Activated T-cell treated with anti-CD3 and anti-CD28 coated beads for 48 hours (primary cell): ENCODE results near the gene ATP2C1.
A peak's percentile ranks its signal among the peaks of the same experiment; 100 is the strongest.

Experiments used
- DNase-seq: peaks from one replicate; pipeline ENCODE4 v3.0.0-alpha.2; 2020; ENCODE audit warnings: low read depth

The ATP2C1 gene

DNA sequence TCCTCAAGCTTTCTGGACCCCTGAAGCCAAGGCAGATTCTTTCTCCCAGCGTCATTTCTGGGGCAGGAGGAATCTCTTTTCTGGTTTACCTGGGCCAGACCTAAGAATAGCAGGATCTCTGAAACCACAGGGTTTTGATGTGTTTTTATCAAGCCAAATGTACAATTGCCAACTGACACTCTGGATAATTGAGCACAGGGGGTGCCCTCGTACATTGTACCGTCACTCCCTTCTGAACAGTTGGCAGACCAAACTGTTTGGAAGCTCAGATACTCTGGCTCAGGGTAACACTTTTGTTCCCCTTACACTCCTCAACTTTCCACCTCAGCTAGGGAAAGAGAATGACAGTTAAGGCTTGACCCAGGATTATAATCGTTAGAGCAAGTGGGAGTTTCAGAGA lies 82.8 kb downstream of the ATP2C1 start:
- DNase-seq: no peak

DNA sequence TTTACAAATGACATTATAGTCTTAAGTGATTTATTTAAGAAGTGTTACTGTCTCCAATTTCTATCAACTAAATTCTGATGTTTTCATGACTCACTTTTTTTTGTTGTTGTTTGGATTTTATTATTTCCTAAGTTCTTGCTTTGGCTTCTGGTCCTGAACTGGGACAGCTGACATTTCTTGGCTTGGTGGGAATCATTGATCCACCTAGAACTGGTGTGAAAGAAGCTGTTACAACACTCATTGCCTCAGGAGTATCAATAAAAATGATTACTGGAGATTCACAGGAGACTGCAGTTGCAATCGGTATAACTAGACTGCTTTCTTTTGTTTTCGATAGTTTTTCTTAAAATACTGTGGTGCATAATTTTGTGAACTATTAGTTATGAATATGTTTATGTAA lies 85.2 kb downstream of the ATP2C1 start:
- DNase-seq: no peak

DNA sequence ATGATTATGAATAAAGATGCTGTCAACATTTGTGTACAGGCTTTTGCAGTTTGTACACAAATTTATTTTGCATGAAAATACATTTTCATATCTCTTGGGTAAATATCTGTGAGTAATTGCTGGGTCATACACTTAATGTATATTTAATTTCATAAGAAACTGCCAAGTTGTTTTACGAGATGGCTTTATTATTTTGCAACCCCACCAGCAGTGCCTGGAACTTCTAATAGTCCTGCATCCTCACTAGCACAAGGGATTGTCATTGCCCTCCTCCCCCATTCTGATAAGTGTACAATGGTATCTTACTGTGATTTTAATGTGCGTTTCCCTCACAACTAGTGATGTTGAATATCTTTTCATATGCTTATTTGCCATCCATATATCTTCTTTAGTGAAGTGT lies 87.6 kb downstream of the ATP2C1 start:
- no peak for DNase-seq

DNA sequence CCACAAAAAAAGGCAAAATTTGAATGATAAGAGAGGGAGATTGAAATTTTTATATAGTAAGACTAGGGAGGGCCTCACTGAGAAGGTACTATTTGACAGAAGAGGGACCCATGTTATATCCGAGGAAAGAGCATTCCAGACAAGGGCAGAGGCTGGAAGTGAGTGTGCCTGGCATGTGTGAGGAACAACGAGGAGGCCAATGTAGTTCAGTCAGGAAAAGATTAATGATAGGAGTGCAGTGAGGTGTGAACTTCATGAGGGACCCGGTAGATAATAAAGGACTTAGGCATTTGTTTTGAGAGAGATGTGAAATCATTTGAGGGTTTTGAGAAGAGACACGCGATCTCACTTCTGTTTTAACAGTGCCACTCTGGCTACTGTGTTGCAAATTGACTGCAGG lies 96.4 kb downstream of the ATP2C1 start:
- DNase-seq: no peak

DNA sequence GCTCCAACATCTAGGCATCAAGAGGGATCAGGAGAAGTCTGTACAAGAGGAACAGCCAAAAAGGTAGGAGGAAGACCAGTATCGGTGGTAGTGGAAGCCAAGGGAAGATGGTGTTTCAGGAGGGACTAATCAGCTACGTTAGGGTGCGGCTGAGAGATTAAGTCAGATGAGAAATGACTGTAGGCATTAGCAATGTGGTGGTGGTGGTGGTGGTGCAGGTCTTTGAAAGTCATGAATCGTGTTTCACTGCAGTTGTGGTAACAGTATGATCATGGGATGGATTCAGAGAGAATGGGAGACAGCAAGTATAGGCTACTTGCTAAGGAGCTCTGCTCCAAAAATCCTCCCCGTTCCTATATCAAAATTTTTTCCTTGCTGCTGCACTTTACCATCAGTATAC lies 97.2 kb downstream of the ATP2C1 start:
- no peak for DNase-seq

DNA sequence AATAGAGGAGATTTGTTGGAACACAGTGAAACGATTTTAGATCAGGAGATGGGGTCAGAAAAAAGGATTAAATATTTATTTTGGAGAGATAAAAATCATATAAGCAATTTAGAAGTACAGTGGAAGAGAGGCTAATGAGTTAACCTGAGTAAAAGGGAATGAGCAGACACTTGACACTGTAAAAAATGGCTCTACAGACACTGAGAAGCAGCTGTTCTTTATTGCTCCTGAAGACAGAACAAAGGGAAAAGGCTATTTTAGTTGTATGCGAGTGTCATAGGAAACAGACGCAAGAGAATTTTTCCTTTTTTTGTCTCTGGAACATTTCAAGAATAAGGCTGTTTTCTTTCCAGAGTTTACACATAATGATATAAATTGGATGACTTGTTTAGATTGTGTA lies 98.5 kb downstream of the ATP2C1 start:
- DNase-seq: no peak

DNA sequence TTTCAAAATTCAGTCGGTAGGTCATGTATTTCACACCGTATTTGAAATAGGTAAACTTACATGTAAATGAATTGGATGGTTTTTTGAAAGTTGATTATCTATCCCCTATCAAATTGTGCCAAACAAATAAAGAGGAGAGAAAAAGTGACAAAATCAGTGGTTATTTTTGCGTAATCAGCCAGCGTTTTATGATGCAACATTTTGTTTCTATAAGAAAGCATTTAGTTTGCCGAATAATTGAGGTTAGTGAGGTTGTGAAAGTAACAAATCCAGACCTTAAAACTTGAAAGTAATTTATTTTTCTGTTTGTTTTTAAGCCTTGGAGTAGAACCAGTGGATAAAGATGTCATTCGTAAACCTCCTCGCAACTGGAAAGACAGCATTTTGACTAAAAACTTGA lies 103.4 kb downstream of the ATP2C1 start:
- DNase-seq: no peak

DNA sequence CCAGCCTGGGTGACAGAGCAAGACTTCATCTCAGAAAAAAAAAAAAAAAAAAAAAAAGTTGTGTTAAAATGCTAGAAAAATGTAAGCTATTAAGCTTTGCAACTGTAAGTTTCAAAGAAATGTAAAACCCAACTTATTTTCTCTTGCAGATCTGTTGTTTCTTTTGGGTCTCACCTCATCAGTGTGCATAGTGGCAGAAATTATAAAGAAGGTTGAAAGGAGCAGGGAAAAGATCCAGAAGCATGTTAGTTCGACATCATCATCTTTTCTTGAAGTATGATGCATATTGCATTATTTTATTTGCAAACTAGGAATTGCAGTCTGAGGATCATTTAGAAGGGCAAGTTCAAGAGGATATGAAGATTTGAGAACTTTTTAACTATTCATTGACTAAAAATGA lies 107.2 kb downstream of the ATP2C1 start:
- no peak for DNase-seq

DNA sequence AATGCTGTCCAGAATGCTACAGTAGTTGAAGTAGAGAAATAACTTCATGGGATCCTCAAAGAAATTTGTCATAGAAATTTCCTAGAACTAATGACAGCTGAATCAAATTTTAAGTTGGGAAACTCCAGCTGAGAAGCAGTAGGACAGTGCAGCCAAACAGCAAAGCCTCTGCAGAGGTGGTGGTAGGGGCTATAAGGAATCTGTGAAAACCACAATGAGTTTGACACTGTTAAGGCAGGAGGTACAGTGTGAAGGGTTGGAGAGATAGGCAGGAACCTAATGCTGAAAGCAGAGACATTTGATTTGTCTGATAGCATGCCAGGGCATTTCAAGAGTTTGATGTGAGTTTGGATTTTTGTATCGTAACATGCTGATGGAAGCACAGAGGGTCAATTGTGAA lies 110.7 kb downstream of the ATP2C1 start:
- DNase-seq: no peak

DNA sequence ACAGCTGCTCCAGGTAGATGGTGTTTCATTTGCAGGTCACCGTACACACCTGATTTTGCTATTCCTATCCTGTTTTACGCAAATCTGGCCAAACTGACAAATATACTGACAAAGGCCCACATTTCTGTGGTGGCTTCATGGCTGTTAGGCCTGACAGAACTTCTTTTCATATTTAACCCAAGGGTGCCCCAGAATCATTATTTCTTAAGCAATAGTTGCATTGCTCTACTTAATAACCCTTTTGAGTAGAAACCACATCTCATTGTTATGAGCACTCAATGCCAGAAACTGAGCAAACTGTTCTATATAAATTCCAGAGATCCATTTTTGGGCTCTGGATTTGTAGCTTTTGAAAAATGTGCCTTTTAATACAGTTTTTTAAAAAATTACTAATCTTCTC lies 113.4 kb downstream of the ATP2C1 start:
- DNase-seq: no peak

DNA sequence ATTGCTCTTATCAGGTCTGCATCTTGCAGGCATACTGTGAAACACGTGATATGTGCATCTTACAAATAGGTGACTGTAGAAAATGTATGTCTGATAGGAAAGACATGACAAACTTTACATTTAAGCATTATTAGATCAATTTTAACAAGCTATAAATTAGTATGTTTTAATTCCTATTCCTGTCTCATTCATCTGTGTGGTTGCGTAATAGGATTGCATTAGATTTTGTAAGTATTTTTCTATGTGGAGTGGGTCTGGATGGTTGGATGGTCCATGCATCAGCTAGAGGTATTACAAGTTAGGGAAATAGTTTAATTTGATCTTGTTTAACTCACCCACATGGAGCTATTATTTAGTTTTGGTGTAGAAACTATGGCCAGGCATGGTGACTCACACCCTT lies 113.9 kb downstream of the ATP2C1 start:
- no peak for DNase-seq

DNA sequence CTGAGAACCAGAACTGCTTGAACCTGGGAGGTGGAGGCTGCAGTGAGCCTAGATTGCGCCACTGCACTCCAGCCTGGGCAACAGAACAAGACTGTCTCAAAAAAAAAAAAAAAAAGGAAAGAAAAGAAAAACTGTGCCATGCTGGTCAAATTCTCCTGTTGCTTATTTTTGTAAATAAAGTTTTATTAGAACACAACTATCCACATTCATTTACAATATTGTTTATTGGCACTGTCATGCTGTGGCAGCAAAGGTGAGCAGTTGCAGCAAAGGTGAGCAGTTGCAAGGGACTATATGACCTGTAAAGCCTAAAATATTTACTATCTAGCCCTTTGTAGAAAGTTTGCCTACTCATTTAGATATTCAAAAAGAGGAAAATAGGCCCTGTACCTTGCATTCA lies 114.4 kb downstream of the ATP2C1 start:
- DNase-seq: no peak

DNA sequence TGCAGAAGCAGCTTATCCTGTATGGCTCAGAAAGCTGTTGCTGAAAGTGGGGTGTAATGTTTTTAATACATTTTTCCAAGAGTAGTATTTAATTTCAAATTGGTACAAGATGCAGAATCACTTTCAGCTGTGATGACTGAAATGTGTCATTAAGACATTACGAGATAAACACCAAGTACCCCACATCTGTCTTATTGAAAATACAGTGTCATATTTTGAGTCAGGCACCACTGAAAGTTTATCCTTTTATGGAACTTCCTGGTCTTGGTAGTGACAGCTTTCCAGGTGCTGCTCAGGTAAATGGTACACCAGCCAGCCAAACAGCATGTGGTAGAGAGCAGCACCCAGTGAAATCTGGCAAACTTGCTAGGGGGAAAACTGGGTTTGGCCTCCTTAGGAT lies 115.8 kb downstream of the ATP2C1 start:
- DNase-seq: no peak

DNA sequence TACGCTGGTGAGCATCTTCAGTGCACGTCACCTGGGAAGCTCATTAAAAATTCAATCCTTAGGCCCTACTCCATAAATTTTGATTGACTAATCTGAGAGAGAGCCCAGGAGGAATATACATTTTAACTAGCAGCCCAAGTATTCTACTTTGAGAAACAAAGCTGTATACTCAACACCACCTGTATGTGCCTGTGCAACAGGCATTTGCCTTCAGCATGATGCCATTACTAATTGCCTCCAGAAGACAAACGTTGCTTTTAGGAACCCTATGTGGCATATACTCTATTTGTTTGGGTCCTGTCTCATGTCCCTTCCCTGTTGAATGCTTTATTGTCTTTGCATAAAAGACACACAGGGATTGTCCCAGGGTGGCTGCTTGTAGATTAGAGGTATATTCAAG lies 125.1 kb downstream of the ATP2C1 start:
- DNase-seq: no peak

DNA sequence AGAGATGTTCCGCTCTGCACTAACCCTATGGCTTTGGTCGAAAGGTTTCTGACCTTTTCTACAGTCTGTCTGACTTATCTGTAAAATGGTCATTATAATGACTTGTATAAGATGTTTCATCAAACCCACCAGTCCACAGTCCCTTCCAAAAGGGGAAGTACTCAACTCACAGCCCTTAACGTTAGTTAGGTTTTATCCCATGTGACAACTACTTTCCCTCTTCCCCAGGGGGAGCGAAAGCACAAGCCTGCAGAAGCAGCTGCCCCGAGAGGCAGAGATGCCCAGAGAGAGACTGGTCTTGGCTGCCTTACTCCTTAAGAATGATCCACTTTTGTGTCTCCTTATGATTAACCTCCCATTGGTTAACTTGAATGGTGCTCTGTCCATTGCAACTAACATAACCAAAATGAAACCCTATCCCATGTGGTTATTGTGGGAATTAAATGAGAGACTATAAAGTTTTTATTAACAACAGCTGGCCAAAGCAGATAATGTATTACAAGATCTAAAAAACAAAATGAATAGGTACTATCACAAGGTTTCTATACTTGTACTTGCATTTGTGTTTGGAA lies 126.3 kb downstream of the ATP2C1 start:
- DNase-seq: no peak

DNA sequence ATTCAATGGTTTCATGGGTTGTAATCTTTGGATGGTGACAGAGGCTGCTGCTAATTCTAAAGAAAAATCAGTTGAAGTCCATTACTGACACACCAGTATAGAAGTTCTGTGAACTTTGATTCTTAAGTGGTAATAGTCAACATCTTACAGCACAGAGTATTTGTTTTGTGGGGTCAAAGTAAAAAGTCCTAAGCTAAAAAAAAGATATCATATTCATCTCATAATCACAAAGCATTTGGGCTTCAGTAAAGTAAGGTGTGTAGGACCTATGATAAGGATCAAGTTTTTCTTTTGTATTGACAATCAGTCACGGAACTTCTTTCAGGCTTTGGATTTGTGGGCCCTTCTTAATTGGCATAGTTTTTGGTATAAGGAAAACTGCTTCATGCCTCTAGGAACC lies 131.7 kb downstream of the ATP2C1 start:
- no peak for DNase-seq

DNA sequence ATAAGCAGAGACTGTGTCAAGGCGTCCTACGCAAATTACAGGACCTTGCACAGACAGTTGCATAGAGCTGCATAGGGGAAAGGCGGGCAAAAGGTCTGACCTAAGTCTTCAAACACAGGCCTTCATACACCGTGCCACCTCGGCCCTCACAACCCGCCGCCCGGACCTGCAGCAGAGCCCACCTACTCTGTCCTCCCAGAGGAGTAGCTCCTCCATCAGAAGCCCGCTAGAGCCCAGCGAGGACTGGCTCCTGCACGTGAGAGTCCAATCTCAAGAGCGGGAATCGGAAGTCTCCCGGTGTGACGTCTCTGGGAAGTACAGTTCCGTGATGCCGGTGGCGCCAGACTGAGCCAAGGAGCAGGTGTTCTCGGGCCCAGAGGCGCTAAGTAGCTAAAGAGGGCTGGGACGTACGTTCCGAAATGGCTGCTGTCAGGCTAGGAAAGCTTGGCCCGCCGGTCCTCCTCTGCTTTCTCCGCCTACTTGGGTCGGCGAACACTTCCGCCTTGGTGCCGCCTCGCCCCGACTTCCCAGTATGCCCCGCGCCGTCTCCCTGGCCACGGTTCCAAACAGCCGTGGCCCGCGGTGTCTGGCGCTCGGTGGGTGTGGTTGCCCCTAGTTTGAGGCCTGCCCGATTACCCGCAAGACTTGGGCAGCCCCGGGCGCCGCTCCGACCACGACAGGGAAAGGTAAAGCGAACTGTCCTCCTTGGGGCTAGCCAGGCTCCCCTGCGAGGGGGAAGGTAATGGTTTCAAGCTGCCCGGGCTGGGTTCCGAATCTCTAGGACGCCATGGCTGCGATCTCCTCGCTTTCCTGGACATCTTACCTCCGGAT lies 132.7 kb downstream of the ATP2C1 start, which contains the start of the genes ASTE1 and NEK11:
TSS of gene ASTE1 (minus strand) at position 505 of the 831 bp plus-strand sequence. CDS start 1,519 bp downstream, outside the sequence.
TSS of gene NEK11 (plus strand) at position 557 of the 831 bp plus-strand sequence. CDS start 2,832 bp downstream, outside the sequence.
- DNase-seq: peak; percentile 83

DNA sequence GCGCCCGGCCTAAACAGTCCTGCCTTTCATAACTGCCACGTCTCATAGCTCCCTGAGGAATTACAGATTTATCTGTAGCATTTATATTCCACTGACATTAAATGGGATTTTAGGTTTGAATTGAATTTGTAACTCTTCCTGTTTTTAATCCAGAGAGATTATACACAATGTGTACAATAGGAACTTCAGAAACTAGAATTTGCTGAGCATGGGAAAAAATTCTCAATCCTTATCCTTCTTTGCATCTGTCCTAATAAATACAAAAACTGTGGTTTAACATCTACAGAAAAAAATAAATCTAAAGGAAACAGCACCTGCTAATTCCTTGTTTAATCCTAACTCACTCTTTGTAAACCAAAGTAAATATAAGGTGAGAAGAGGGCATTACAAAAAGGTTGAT lies 135.0 kb downstream of the ATP2C1 start:
- DNase-seq: no peak

DNA sequence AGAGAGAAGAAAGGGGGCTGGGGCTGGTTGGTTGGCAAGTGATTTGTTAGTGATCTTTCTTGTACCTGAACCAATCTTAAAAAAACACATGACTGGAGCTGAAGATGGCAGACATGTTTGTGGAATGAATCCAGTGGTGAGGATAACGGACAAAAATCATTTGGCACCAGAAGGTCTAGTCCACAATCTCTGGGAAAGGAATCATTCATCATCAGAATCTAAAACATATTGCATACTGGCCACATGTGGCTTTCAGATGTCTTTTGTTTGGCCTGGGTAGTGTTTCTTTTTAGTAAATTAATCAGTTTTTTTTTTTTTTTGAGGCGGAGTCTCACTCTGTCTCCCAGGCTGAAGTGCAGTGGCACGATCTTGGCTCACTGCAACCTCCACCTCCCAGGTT lies 137.8 kb downstream of the ATP2C1 start:
- DNase-seq: no peak

DNA sequence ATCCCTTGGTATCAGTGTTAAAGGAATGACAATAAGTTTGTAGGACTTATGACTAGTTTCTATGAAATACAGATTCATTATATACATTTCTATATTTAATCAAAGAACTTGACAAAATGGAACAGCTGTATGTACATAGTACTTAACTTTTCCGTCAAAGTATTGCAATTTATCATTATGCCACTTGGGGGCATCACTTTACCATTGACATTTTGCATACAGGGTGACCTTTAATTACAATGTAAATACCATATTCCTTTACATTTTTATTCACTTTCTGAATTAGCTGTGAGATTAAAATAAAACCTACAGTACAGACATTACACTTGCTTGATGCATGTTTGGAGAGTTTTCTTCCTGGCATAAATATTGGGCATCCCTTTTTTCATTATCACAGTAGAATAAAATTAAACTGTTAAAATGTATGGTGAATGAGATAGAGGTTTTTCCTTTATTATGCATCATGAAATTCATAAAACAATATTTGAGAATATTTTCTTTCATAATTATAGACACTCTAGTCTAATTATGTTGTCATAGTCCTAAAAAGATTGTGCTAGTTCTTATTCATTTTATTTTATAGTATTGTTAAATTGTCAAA lies 139.7 kb downstream of the ATP2C1 start:
- no peak for DNase-seq

DNA sequence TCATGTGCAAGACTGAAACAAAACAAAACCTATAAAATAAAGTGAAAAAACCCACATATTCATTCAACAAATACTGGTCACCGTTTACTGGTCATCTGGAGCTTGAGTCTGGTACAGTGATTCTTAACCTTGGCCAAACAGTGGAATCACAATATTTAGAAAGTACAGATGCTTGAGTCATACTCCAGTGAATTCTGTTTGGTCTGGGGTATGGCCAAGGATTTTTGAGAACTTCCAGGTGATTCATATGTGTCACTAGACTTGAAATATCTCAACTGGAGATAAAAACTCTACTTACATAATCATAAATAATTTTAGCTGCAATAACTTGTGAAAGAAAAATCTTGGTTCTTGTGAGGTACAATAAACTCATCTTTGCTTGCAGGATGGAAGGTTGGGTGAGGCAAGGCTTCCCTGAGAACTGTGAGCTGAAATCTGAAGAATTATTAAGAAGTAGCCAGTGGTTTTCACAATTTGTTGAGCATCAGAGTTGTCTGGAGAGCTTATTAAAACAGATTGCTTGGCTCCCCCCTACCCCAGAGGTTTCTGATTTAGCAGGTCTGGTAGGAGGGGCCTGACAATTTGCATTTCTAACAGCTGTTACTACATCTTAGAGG lies 142.4 kb downstream of the ATP2C1 start:
- no peak for DNase-seq

DNA sequence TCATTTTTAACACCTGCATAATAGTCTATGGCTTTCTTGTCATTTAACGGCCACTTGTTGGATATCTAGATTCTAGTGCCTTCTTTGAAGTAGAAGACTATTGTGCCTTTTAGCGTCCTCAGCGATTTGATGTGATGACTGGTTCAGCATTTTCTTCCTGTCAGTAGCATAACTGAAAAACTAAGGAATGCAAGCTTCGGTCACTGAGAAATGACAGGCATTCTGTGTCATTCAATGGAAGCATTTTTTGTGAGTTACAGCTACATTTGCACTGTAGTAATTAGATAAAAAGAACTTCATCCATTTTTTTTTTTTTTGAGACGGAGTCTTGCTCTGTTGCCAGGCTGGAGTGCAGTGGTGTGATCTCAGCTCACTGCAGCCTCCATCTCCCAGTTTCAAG lies 143.1 kb downstream of the ATP2C1 start:
- no peak for DNase-seq

DNA sequence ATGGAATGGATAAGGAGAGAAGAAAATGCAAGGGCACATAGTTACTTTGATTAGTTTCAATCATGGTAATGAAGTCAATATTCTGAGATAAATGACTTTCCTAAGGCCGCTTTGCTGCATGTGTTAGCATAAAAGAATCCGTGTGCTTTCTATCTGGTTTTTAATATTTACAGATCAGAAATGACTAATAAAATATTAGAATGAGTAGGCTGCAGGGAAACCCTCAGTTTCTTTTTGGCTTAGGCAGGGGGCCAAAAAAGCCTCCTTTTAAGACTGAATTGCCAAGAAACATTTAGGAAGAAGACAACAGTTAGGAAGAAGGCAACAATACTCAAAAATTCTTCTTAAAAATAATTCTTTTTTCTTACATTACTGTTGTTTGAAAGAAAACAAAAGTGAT lies 144.4 kb downstream of the ATP2C1 start:
- DNase-seq: no peak
